Common myeloid progenitor, CD34-positive (primary cell): ENCODE results near the gene GCGR.
A peak's percentile ranks its signal among the peaks of the same experiment; 100 is the strongest.

Experiments used
- CTCF ChIA-PET: fragments of 350-600 bp; sonication (Branson Sonifier 250); formaldehyde crosslinking; loops from one replicate; lab custom pipeline; 2021; ENCODE audit warnings: antibody characterized with exemption; lab: Charles Lee
- POLR2A ChIA-PET: fragments of 350-600 bp; sonication (Branson Sonifier 250); formaldehyde crosslinking; loops from one replicate; lab custom pipeline; 2021; ENCODE audit warnings: antibody characterized with exemption; lab: Charles Lee
- DNase-seq, 3 donors: peaks; one replicate each; pipeline versions ENCODE4 v3.0.0 to v3.0.0-alpha.2; 2013
- H3K27ac ChIP-seq, 2 experiments: 1 replicate in 1 of 2; 2 replicates in 1 of 2; pipeline ENCODE4 v1.7.0; 2013; ENCODE audit warnings: inconsistent platforms in 2 of 2, low read length in 2 of 2, mild to moderate bottlenecking in 2 of 2, low read depth in 1 of 2, moderate library complexity in 1 of 2; ENCODE audit not compliant: severe bottlenecking in 2 of 2, insufficient read depth in 1 of 2, poor library complexity in 1 of 2
- H3K27me3 ChIP-seq, 5 experiments: replicated peaks in 2 of 5; 1 replicate in 3 of 5; 2 replicates in 2 of 5; pipeline versions ENCODE4 v1.6.1 to v1.7.0; 2013; ENCODE audit warnings: low read length in 4 of 5, mild to moderate bottlenecking in 2 of 5, moderate library complexity in 2 of 5, inconsistent platforms in 1 of 5; ENCODE audit not compliant: insufficient read depth in 5 of 5, control insufficient read depth in 4 of 5
- H3K36me3 ChIP-seq, 4 experiments: 1 replicate in 2 of 4; 2 replicates in 2 of 4; pipeline versions ENCODE4 v1.6.1 to v1.7.0; 2013; ENCODE audit warnings: low read length in 3 of 4, control low read depth in 1 of 4, mild to moderate bottlenecking in 1 of 4; ENCODE audit not compliant: control insufficient read depth in 4 of 4, insufficient read depth in 4 of 4
- H3K4me1 ChIP-seq, 4 experiments: 1 replicate in 3 of 4; 2 replicates in 1 of 4; pipeline versions ENCODE4 v1.6.1 to v1.7.1; 2013; ENCODE audit warnings: low read length in 3 of 4, mild to moderate bottlenecking in 3 of 4, control low read depth in 1 of 4, inconsistent platforms in 1 of 4, moderate library complexity in 1 of 4; ENCODE audit not compliant: control insufficient read depth in 4 of 4, insufficient read depth in 4 of 4; ENCODE audit errors: control extremely low read depth in 1 of 4
- H3K4me3 ChIP-seq, 7 experiments: 1 replicate in 4 of 7; 2 replicates in 3 of 7; pipeline versions ENCODE4 v1.5.1 to v1.7.0; 2013; ENCODE audit warnings: mild to moderate bottlenecking in 7 of 7, low read length in 6 of 7, moderate library complexity in 6 of 7, inconsistent platforms in 2 of 7, low read depth in 2 of 7, control low read depth in 1 of 7; ENCODE audit not compliant: insufficient read depth in 4 of 7, control insufficient read depth in 1 of 7; ENCODE audit errors: extremely low read depth in 1 of 7
- H3K9me3 ChIP-seq, 5 experiments: 1 replicate in 4 of 5; 2 replicates in 1 of 5; pipeline versions ENCODE4 v1.6.1 to v1.7.1; 2013; ENCODE audit warnings: low read length in 4 of 5, mild to moderate bottlenecking in 2 of 5, inconsistent platforms in 1 of 5, low read depth in 1 of 5, moderate library complexity in 1 of 5; ENCODE audit not compliant: control insufficient read depth in 4 of 5, insufficient read depth in 2 of 5; ENCODE audit errors: control extremely low read depth in 1 of 5
- whole genome bisulfite sequencing: methylation state at CpG from one replicate; pipeline ENCODE4 v1.1.5; 2013; ENCODE audit not compliant: insufficient coverage; 5-methylcytosine and 5-hydroxymethylcytosine counted together

GCGR gene

DNA sequence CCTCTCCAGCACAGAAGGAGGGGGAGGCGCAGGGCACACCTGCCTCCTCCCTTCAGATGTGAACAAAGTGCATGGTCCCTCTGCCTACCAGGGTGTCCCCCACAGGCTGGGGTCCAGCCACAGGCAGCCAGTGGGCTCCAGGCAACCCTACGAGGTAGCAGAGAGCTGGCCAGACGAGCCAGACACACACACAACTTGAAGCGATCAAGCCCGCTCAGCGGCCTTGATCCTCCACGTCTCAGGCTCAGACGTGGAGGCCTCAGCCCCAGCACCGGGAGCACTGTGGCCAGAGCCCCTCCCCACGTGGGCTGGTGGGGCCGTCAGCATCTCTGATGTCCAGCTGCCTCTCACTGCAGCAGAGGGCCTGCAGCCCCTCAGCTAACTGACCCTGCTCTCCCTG is 20.6 kb downstream of the GCGR start:
- POLR2A ChIA-PET = interaction anchor here (0.6 kb wide), 1 partner anchor 11 kb away, joined by 3 read pairs; no protein-coding TSS in a partner anchor

DNA sequence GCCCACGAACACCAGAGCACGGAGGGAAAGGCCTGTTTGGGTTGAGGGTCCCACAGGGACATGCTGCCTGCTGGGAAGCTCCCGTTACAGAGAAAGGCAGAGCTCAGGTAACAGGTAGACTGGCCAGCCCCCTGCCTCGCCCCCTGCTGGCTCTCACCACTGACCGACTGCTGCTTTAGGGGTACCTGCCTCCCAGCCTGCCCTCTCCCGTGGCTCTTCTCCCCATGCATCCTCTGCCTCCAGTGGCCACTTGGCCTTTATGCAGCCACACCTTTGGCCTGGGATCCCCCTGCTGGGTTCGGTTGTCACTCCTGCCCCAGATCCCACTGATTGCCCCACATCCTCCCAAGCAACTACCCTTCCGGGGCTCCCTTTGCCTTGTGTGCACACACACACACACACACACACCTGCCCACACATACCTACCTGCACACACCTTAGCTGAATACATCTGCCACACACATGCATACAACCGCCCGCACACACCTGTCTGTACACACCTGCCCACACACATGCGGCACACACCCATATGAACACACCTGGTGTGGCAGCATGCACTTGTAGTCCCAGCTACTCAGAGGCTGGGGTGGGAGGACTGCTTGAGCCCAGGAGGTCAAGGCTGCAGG is 22.0 kb downstream of the GCGR start:
- H3K36me3 ChIP-seq = peaks cover 2 to 24% (median 16%) of the 10 kb centered on the region in 4 experiments
- no peak overlapping the region for H3K27ac ChIP-seq
- 88% methylated on average over 8 of the region's 11 CpGs for WGBS
- POLR2A ChIA-PET = interaction anchor here (0.5 kb wide), 1 partner anchor 17 kb away, joined by 7 read pairs; no protein-coding TSS in a partner anchor
- no peaks in the 10 kb centered on the region for H3K9me3 ChIP-seq
- H3K27me3 ChIP-seq = no peaks in the 10 kb centered on the region
- no peak overlapping the region for H3K4me3 ChIP-seq
- CTCF ChIA-PET = interaction anchor here (0.9 kb wide), 1 partner anchor 13 kb away, joined by 3 read pairs; no protein-coding TSS in a partner anchor
- DNase-seq = no peak
- peaks cover 0 to 18% (median 5%) of the 10 kb centered on the region in 4 experiments for H3K4me1 ChIP-seq

More for the DNA sequence above, 20.6 kb downstream of the GCGR start:
- no peak overlapping the region for H3K27ac ChIP-seq
- H3K27me3 ChIP-seq = peaks cover 0 to under 1% (median 0%) of the 10 kb centered on the region in 5 experiments
- no peak overlapping the region for H3K4me3 ChIP-seq
- 98% methylated on average over 10 of the region's 11 CpGs for WGBS
- H3K36me3 ChIP-seq = peaks cover 2 to 24% (median 14%) of the 10 kb centered on the region in 4 experiments
- CTCF ChIA-PET = interaction anchor here (1.4 kb wide), 1 partner anchor 94 kb away, joined by 4 read pairs; no protein-coding TSS in a partner anchor
- no peak for DNase-seq
- no peaks in the 10 kb centered on the region for H3K9me3 ChIP-seq
- H3K4me1 ChIP-seq = peaks cover 0 to 18% (median 5%) of the 10 kb centered on the region in 4 experiments

DNA sequence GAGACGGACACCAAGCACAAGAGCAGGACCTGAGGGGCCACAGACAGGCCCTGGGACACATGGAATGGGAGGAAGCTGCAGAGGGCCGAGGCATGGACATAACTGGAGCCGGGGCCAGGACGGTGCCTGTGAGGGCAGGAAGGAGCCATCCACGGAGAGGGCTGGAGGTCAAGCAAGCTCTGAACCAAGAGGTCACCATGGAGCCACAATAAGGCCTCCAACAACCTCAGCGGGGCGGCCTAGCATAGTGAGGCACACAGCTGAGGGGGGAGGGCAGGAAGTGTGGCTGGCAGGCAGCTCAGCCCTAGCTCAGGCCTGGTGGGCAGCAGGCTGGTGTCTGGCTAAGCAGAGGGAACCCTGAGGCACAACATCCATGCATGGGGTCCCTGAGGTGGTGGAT is 24.7 kb downstream of the GCGR start:
- no peaks in the 10 kb centered on the region for H3K27me3 ChIP-seq
- H3K27ac ChIP-seq = no peak overlapping the region
- WGBS = 93% methylated on average over 6 of the region's 7 CpGs
- peaks cover 0 to 27% (median 21%) of the 10 kb centered on the region in 4 experiments for H3K4me1 ChIP-seq
- H3K4me3 ChIP-seq = no peak overlapping the region
- DNase-seq = no peak
- no peaks in the 10 kb centered on the region for H3K9me3 ChIP-seq
- H3K36me3 ChIP-seq = peaks cover 2 to 12% (median 9%) of the 10 kb centered on the region in 4 experiments
- ChIA-PET POLR2A (no interaction called here), CTCF (interaction anchor here (1.2 to 1.9 kb wide), 4 partner anchors 8 to 143 kb away, joined by 3 to 5 read pairs (median 4); no protein-coding TSS in a partner anchor)

DNA sequence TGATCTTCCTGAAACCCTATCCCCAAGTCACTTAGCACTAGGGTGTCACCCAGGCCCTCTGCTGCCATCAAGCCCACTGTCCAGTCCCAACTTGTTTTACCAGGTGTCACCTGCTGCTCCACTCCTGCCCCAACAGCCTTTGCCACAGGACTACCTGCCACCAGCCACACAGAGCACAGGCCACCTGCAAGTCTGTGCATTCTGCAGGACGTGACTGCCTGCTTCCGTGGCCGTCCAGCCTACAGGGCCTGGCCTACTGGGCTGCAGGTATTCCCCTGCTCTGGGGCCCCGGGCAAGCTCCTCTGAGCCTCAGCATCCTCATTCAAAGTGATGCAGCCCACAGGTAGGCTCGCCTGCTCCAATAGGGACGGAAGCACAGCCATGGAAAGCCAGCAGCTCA is 25.9 kb downstream of the GCGR start:
- ChIA-PET POLR2A (no interaction called here), CTCF (interaction anchor here (1.3 kb wide), 1 partner anchor 8 kb away, joined by 5 read pairs; no protein-coding TSS in a partner anchor)
- H3K27me3 ChIP-seq = no peaks in the 10 kb centered on the region
- 98% methylated on average over 6 of the region's 6 CpGs for WGBS
- peaks cover 0 to 36% (median 27%) of the 10 kb centered on the region in 4 experiments for H3K4me1 ChIP-seq
- no peaks in the 10 kb centered on the region for H3K9me3 ChIP-seq
- H3K4me3 ChIP-seq = no peak overlapping the region
- no peak for DNase-seq
- peaks cover 0 to 4% (median under 1%) of the 10 kb centered on the region in 4 experiments for H3K36me3 ChIP-seq
- H3K27ac ChIP-seq = no peak overlapping the region

DNA sequence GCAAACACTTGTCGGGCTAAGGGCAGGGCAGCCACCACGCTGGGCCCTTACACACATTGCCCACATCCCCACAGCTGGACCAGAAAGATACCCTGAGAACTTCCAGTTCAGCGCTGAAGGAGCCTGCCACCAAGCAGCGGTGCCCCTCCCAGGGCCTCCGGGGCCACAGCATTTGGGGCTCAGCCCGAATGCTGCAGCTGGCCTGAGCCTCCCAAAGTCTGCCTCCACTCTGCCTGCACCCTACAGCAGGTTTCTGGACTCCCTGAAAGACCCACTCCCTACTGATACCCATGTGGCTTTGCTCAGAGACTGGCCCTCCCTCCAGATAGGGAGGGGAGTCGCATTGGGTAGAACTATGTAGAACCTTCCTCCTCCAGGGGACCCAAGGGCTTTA is 27.6 kb downstream of the GCGR start:
- POLR2A ChIA-PET = no interaction called here
- Histone ChIP-seq H3K27me3 (no peaks in the 10 kb centered on the region), H3K4me3 (peak overlapping the region in 2 of 7 experiments; percentile 77 to 81), H3K9me3 (no peaks in the 10 kb centered on the region), H3K27ac (no peak overlapping the region), H3K36me3 (peaks cover 0 to 4% (median 0%) of the 10 kb centered on the region in 4 experiments), H3K4me1 (peaks cover 0 to 36% (median 27%) of the 10 kb centered on the region in 4 experiments)
- DNase-seq = peak in 2 of 3 donors; percentile 38 to 57
- 89% methylated on average over 4 of the region's 7 CpGs for WGBS
- CTCF ChIA-PET = no interaction called here

DNA sequence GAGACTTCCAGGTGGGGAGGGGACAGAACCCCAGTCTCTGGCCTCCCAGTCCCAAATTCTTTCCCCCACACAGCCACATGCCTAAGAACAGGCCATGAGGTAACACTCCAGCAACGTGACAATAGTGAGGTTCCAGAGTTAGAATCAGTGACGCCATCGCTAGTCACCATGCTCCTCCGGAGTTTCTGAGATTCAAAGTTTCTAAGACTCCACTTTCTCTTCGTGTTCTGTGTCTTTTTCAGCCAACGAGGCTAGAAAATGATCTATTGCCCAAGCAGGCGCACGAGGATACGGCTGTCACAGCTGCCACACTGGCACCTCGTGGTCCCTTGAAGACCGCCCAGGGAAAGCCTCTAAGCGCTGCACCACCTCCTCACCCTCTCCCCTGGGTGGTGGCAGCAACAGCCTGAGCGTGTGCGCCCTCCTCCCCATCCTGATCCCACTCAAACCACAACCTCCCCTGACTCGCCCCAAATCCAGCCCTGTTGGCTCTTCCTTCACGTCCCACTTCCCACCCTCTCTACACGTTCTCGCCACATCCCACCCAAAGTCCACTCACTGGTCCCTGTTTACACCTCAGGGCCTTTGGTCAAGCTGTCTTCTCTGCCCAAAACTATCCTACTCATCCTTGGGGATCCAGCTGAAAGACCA is 28.1 kb downstream of the GCGR start:
- Histone ChIP-seq H3K27me3 (no peaks in the 10 kb centered on the region), H3K4me1 (peaks cover 0 to 36% (median 27%) of the 10 kb centered on the region in 4 experiments), H3K36me3 (peaks cover 0 to 4% (median 0%) of the 10 kb centered on the region in 4 experiments), H3K27ac (peak overlapping the region in 1 of 2 experiments; percentile 62), H3K9me3 (no peaks in the 10 kb centered on the region), H3K4me3 (peak overlapping the region; percentile 45 to 81 (median 77))
- peak; percentile 45 to 78 (median 73) for DNase-seq
- CTCF ChIA-PET = no interaction called here
- POLR2A ChIA-PET = no interaction called here
- 18% methylated on average over 17 of the region's 18 CpGs for WGBS
